Caco-2 (cell line): ENCODE measurements around the gene NDUFA8. TPM values are rescaled to one million over a fixed set of nuclear protein-coding genes. Genes with fewer than 3 reads are reported as not detected.

Experiments
- BruUV-seq: library from RNA; stranded (reverse); fragments of 400-500 nt; replicated peaks from 2 replicates; lab custom pipeline; 2021; lab: Mats Ljungman, UMichigan
- CTCF ChIA-PET: fragments of 300-600 bp; sonication (Branson Sonifier 250); formaldehyde crosslinking; loops from one replicate; lab custom pipeline; 2022; ENCODE audit warnings: antibody characterized with exemption; lab: Charles Lee
- POLR2A ChIA-PET: fragments of 300-600 bp; sonication (Branson Sonifier 250); formaldehyde crosslinking; loops from one replicate; lab custom pipeline; 2022; ENCODE audit warnings: antibody characterized with exemption; lab: Charles Lee
- DNase-seq, 2 experiments: peaks; one replicate each; pipeline versions ENCODE4 v3.0.0 to v3.0.0-alpha.2; 2020 to 2022
- H3K27me3 ChIP-seq: replicated peaks from 2 replicates; pipeline ENCODE4 v1.6.0; 2011; ENCODE audit warnings: low read length; ENCODE audit not compliant: control insufficient read depth, insufficient read depth
- H3K36me3 ChIP-seq: 2 replicates; pipeline ENCODE4 v1.5.1; 2011; ENCODE audit warnings: low read length; ENCODE audit not compliant: control insufficient read depth, insufficient read depth
- H3K4me1 ChIP-seq: fragments of 250-450 bp; sonication (Bioruptor Pico); 2 replicates; pipeline ENCODE4 v1.5.1; 2020; ENCODE audit warnings: mild to moderate bottlenecking
- H3K4me3 ChIP-seq: 2 replicates; pipeline ENCODE4 v1.5.1; 2011; ENCODE audit warnings: low read depth, mild to moderate bottlenecking, control low read depth, low read length
- H3K9me3 ChIP-seq: fragments of 250-450 bp; sonication (Bioruptor Pico); 2 replicates; pipeline ENCODE4 v1.5.1; 2020; ENCODE audit warnings: mild to moderate bottlenecking, moderate library complexity
- H3K27ac Mint-ChIP-seq: one replicate; pipeline ENCODE4 v1.8.0; 2022; ENCODE audit warnings: mixed read lengths; ENCODE audit not compliant: unreplicated experiment
- H3K27me3 Mint-ChIP-seq: one replicate; pipeline ENCODE4 v1.8.0; 2022; ENCODE audit warnings: mixed read lengths; ENCODE audit not compliant: insufficient read depth, unreplicated experiment
- H3K36me3 Mint-ChIP-seq: one replicate; pipeline ENCODE4 v1.8.0; 2022; ENCODE audit warnings: mild to moderate bottlenecking, mixed read lengths; ENCODE audit not compliant: insufficient read depth, unreplicated experiment
- H3K4me1 Mint-ChIP-seq: one replicate; pipeline ENCODE4 v1.8.0; 2022; ENCODE audit warnings: low read depth, mixed read lengths; ENCODE audit not compliant: unreplicated experiment
- H3K4me3 Mint-ChIP-seq: one replicate; pipeline ENCODE4 v1.8.0; 2022; ENCODE audit warnings: mild to moderate bottlenecking, moderate library complexity, mixed read lengths; ENCODE audit not compliant: unreplicated experiment
- H3K9me3 Mint-ChIP-seq: one replicate; pipeline ENCODE4 v1.8.0; 2022; ENCODE audit warnings: mixed read lengths; ENCODE audit not compliant: unreplicated experiment
- CTCF ChIP-seq, 2 experiments: fragments of 200-600 bp in 1 of 2; IDR thresholded peaks; 1 replicate in 1 of 2; 2 replicates in 1 of 2; pipeline versions ENCODE4 v1.5.1 to v1.8.0; 2011 to 2022; ENCODE audit warnings: antibody characterized with exemption in 1 of 2, control low read depth in 1 of 2, inconsistent platforms in 1 of 2, low read depth in 1 of 2, low read length in 1 of 2, mild to moderate bottlenecking in 1 of 2, moderate library complexity in 1 of 2; ENCODE audit not compliant: insufficient read depth in 1 of 2, severe bottlenecking in 1 of 2, unreplicated experiment in 1 of 2
- intact Hi-C: fragments of 100-400 bp; cut with micrococcal nuclease; formaldehyde crosslinking; loops from one replicate; pipeline ENCODE4 v1.10.0; 2022; ENCODE audit not compliant: unreplicated experiment
- total RNA-seq: library from RNA; stranded (reverse); gene quantifications from 2 replicates; pipeline ENCODE4 v1.2.3, GENCODE V29; 2022

The NDUFA8 gene
- total RNA-seq, 1 experiment from 2014 or later, result 58.0 TPM

GRCh38 chr9:122103985-122104384, 55.6 kb downstream of the NDUFA8 start:
- no peak overlapping the region for H3K4me3 ChIP-seq
- H3K27me3 Mint-ChIP-seq, result no peaks in the 10 kb centered on the region
- CTCF ChIA-PET, result interaction anchor here (0.7 kb wide), 1 partner anchor 239 kb away, joined by 3 read pairs; no protein-coding TSS in a partner anchor
- no peak for DNase-seq
- H3K4me3 Mint-ChIP-seq, result no peak overlapping the region
- no peaks in the 10 kb centered on the region for H3K4me1 Mint-ChIP-seq
- H3K9me3 ChIP-seq, result peaks cover 7% of the 10 kb centered on the region
- H3K36me3 ChIP-seq, result no peaks in the 10 kb centered on the region
- intact Hi-C loops, result no loop called here
- no peaks in the 10 kb centered on the region for H3K27me3 ChIP-seq
- peaks cover 11% of the 10 kb centered on the region for H3K9me3 Mint-ChIP-seq
- POLR2A ChIA-PET, result no interaction called here
- H3K4me1 ChIP-seq, result no peaks in the 10 kb centered on the region
- no peak overlapping the region for H3K27ac Mint-ChIP-seq
- no peaks in the 10 kb centered on the region for H3K36me3 Mint-ChIP-seq
- no peak for TF ChIP-seq CTCF (IDR thresholded peaks at IDR 0.05; ENCODE audit: insufficient read depth in 1 of 2, low read depth in 1 of 2, low read length in 1 of 2, severe bottlenecking in 1 of 2, unreplicated experiment in 1 of 2)
- BruUV-seq, result no TSS peak

- peaks cover 5% of the 10 kb centered on the region for H3K27me3 Mint-ChIP-seq
- H3K4me1 Mint-ChIP-seq, result no peaks in the 10 kb centered on the region
- no peak overlapping the region for H3K4me3 ChIP-seq
- no peaks in the 10 kb centered on the region for H3K36me3 Mint-ChIP-seq
- POLR2A ChIA-PET, result no interaction called here
- no TSS peak for BruUV-seq
- peaks cover 7% of the 10 kb centered on the region for H3K9me3 ChIP-seq
- no peak for TF ChIP-seq CTCF (IDR thresholded peaks at IDR 0.05; ENCODE audit: insufficient read depth in 1 of 2, low read depth in 1 of 2, low read length in 1 of 2, severe bottlenecking in 1 of 2, unreplicated experiment in 1 of 2)
- DNase-seq, result no peak
- no peaks in the 10 kb centered on the region for H3K36me3 ChIP-seq
- intact Hi-C loops, result no loop called here
- no peak overlapping the region for H3K4me3 Mint-ChIP-seq
- CTCF ChIA-PET, result interaction anchor here (1.3 kb wide), 1 partner anchor 23 kb away, joined by 4 read pairs; no protein-coding TSS in a partner anchor
- H3K27ac Mint-ChIP-seq, result no peak overlapping the region
- H3K27me3 ChIP-seq, result no peaks in the 10 kb centered on the region
- no peaks in the 10 kb centered on the region for H3K4me1 ChIP-seq
- H3K9me3 Mint-ChIP-seq, result peaks cover 11% of the 10 kb centered on the region
Measured at GRCh38 chr9:122102156-122102555, 57.4 kb downstream of the NDUFA8 start.

GRCh38 chr9:122100756-122101155, 58.8 kb downstream of the NDUFA8 start:
- peaks cover 9% of the 10 kb centered on the region for H3K27me3 Mint-ChIP-seq
- DNase-seq, result no peak
- no peaks in the 10 kb centered on the region for H3K36me3 ChIP-seq
- no peak for TF ChIP-seq CTCF (IDR thresholded peaks at IDR 0.05; ENCODE audit: insufficient read depth in 1 of 2, low read depth in 1 of 2, low read length in 1 of 2, severe bottlenecking in 1 of 2, unreplicated experiment in 1 of 2)
- BruUV-seq, result no TSS peak
- ChIA-PET CTCF (interaction anchor here (0.8 to 1.3 kb wide), 2 partner anchors 24 to 250 kb away, joined by 3 to 4 read pairs; no protein-coding TSS in a partner anchor), POLR2A (no interaction called here)
- no peak overlapping the region for H3K27ac Mint-ChIP-seq
- no peaks in the 10 kb centered on the region for H3K4me1 ChIP-seq
- no peak overlapping the region for H3K4me3 Mint-ChIP-seq
- no peaks in the 10 kb centered on the region for H3K27me3 ChIP-seq
- peaks cover 11% of the 10 kb centered on the region for H3K9me3 Mint-ChIP-seq
- no peaks in the 10 kb centered on the region for H3K4me1 Mint-ChIP-seq
- intact Hi-C loops, result no loop called here
- H3K9me3 ChIP-seq, result peaks cover 7% of the 10 kb centered on the region
- H3K4me3 ChIP-seq, result no peak overlapping the region
- no peaks in the 10 kb centered on the region for H3K36me3 Mint-ChIP-seq
